Neural progenitor cell (in vitro differentiated cells): ENCODE data around the gene FAM53A. TPM values are rescaled to one million over a fixed set of nuclear protein-coding genes. Genes with fewer than 3 reads are reported as not detected.

Source experiments
- DNase-seq: peaks from one replicate; pipeline ENCODE4 v3.0.0-alpha.2; 2016; ENCODE audit warnings: low spot score
- H2AFZ ChIP-seq: fragments of 200-600 bp; sonication (generic); replicated peaks from 2 replicates; pipeline ENCODE4 v1.6.1; 2016; ENCODE audit warnings: antibody characterized with exemption
- H3F3A ChIP-seq: fragments of 200-600 bp; sonication (generic); 2 replicates; pipeline ENCODE4 v1.6.1; 2016; ENCODE audit warnings: antibody characterized with exemption, low read depth
- H3K27ac ChIP-seq: fragments of 200-600 bp; sonication (generic); 2 replicates; pipeline ENCODE4 v1.5.1; 2016; ENCODE audit warnings: mild to moderate bottlenecking
- H3K27me3 ChIP-seq: fragments of 200-600 bp; sonication (generic); 2 replicates; pipeline ENCODE4 v1.6.1; 2016; ENCODE audit warnings: mild to moderate bottlenecking, moderate library complexity
- H3K36me3 ChIP-seq: fragments of 200-600 bp; sonication (generic); 2 replicates; pipeline ENCODE4 v1.5.1; 2016
- H3K4me1 ChIP-seq: fragments of 200-600 bp; sonication (generic); 2 replicates; pipeline ENCODE4 v1.6.1; 2016; ENCODE audit warnings: mixed run types
- H3K4me2 ChIP-seq: fragments of 200-600 bp; sonication (generic); 2 replicates; pipeline ENCODE4 v1.6.1; 2016
- H3K4me3 ChIP-seq: fragments of 200-600 bp; sonication (generic); 2 replicates; pipeline ENCODE4 v1.5.1; 2016
- H3K79me2 ChIP-seq: fragments of 200-600 bp; sonication (generic); 2 replicates; pipeline ENCODE4 v1.6.1; 2016; ENCODE audit warnings: low read depth
- H3K9ac ChIP-seq: fragments of 200-600 bp; sonication (generic); 2 replicates; pipeline ENCODE4 v1.6.1; 2016
- H3K9me3 ChIP-seq: fragments of 200-600 bp; sonication (generic); 2 replicates; pipeline ENCODE4 v1.5.1; 2016; ENCODE audit warnings: low read depth
- H4K20me1 ChIP-seq: fragments of 200-600 bp; sonication (generic); 2 replicates; pipeline ENCODE4 v1.6.1; 2016; ENCODE audit warnings: low read depth
- H3K27ac Mint-ChIP-seq: 3 replicates; pipeline ENCODE4 v1.8.0; 2021; ENCODE audit warnings: mixed read lengths
- H3K27me3 Mint-ChIP-seq: 2 replicates; pipeline ENCODE4 v1.8.0; 2022; ENCODE audit warnings: low read depth, mild to moderate bottlenecking, inconsistent platforms, moderate library complexity, mixed read lengths; ENCODE audit not compliant: insufficient read depth
- H3K36me3 Mint-ChIP-seq: 3 replicates; pipeline ENCODE4 v1.8.0; 2021; ENCODE audit warnings: mixed read lengths
- H3K4me1 Mint-ChIP-seq: 3 replicates; pipeline ENCODE4 v1.8.0; 2021; ENCODE audit warnings: mixed read lengths
- H3K4me3 Mint-ChIP-seq: 3 replicates; pipeline ENCODE4 v1.8.0; 2021; ENCODE audit warnings: mild to moderate bottlenecking, moderate library complexity, mixed read lengths
- H3K9me3 Mint-ChIP-seq: 3 replicates; pipeline ENCODE4 v1.8.0; 2020; ENCODE audit warnings: mixed read lengths
- EZH2 ChIP-seq: fragments of 200-600 bp; sonication (generic); IDR thresholded peaks from 2 replicates; pipeline ENCODE4 v1.6.1; 2017; ENCODE audit warnings: antibody characterized with exemption, mild to moderate bottlenecking, moderate library complexity
- EZH2phosphoT487 ChIP-seq: fragments of 200-600 bp; sonication (generic); IDR thresholded peaks from 2 replicates; pipeline ENCODE4 v1.6.1; 2017; ENCODE audit warnings: antibody characterized with exemption
- total RNA-seq: library from RNA; depleted of rRNA; stranded (reverse); fragments of >200 nt; gene quantifications from 2 replicates; pipeline ENCODE4 v1.2.3, GENCODE V29; 2015; ENCODE audit warnings: low replicate concordance
- TF ChIP-seq, protein P1 (sequence below): fragments of 200-600 bp; sonication (generic); IDR thresholded peaks from 2 replicates; pipeline ENCODE4 v1.5.1; 2017; ENCODE audit warnings: antibody characterized with exemption, mild to moderate bottlenecking

FAM53A gene
- total RNA-seq, 1 donor from 2014 or later, result 3.2 TPM

DNA sequence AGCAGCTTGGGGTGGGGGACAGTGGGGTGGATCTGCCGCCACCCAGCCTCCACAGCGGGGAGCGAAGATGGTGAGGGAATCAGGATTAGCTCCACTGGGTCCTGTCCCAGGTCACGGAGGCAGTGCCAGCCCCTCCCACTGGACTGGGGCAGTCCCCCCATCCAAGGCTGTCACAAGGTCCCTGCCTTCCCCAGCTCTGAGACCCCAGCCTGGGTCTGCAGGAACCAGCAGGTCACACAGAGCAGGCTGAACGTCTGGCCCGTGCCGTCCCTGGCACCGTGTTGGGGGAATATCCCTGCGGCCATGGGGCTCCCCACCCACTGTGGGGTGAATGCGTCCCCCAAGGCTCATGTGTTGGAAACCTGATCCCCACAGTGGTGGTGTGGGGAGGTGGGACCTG is 62.6 kb downstream of the FAM53A start:
- DNase-seq, result no peak
- peaks cover 7% of the 10 kb centered on the region for H3K9me3 Mint-ChIP-seq
- Histone ChIP-seq H3K36me3 (no peaks in the 10 kb centered on the region), H3K9ac (no peak overlapping the region), H4K20me1 (no peaks in the 10 kb centered on the region), H3F3A (peaks cover 3% of the 10 kb centered on the region), H3K27ac (no peak overlapping the region), H3K4me2 (no peak overlapping the region), H3K27me3 (no peaks in the 10 kb centered on the region), H3K4me1 (no peaks in the 10 kb centered on the region), H2AFZ (no peak overlapping the region), H3K9me3 (no peaks in the 10 kb centered on the region), H3K79me2 (no peaks in the 10 kb centered on the region), H3K4me3 (no peak overlapping the region)
- no peak overlapping the region for H3K27ac Mint-ChIP-seq
- H3K4me1 Mint-ChIP-seq, result no peaks in the 10 kb centered on the region
- no peaks in the 10 kb centered on the region for H3K36me3 Mint-ChIP-seq
- peaks cover 6% of the 10 kb centered on the region for H3K27me3 Mint-ChIP-seq
- TF ChIP-seq EZH2phosphoT487 (no peak), EZH2 (no peak)
- TF ChIP-seq, protein P1, sequence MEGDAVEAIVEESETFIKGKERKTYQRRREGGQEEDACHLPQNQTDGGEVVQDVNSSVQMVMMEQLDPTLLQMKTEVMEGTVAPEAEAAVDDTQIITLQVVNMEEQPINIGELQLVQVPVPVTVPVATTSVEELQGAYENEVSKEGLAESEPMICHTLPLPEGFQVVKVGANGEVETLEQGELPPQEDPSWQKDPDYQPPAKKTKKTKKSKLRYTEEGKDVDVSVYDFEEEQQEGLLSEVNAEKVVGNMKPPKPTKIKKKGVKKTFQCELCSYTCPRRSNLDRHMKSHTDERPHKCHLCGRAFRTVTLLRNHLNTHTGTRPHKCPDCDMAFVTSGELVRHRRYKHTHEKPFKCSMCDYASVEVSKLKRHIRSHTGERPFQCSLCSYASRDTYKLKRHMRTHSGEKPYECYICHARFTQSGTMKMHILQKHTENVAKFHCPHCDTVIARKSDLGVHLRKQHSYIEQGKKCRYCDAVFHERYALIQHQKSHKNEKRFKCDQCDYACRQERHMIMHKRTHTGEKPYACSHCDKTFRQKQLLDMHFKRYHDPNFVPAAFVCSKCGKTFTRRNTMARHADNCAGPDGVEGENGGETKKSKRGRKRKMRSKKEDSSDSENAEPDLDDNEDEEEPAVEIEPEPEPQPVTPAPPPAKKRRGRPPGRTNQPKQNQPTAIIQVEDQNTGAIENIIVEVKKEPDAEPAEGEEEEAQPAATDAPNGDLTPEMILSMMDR, result no peak
- H3K4me3 Mint-ChIP-seq, result no peak overlapping the region

DNA sequence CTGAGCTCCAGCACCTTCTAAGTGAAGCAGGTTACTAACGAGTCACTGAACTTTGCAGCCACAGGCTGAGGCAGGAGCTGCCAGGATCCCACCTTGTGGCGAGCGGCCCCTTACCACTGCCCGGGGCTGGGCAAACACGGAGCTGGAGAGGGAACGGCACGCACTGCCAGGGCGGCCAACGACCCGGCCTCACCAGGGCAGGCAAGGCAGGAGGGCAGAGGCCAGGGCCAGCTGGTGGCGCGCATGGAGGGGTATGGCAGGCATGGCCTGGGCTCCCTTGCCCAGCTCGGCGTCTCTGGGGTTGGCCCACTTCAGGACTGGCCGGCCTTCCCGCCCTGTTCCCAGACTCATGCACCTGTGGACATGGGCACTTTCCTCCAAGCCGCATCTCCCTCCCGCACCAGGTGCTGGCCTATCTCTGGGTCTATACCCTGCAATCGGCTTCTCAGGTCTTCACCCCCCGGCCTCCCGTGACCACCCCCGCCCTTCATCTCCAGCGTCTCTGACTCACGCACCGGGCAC is 64.9 kb downstream of the FAM53A start:
- TF ChIP-seq EZH2phosphoT487 (no peak), EZH2 (no peak)
- TF ChIP-seq, protein P1, result no peak

DNA sequence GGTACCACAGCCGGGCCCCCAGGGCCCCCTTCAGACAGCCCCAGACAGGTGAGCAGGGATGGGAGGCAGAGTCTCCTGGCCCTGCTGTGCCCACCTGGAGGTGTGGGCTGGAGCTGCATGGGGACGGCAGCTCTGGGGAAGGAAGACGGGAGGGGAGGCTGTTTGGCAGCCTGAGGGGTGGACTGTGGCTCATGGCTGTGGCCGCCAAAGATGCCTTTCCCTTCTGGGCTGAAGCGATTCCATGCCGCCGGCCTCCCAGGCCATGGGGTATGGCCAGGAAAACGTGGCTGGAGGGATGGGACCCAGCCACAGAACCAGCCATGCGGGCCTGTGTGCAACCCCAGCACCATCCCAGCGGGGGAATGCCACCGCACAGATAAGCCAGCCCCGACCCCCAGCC is 65.7 kb downstream of the FAM53A start:
- no peak overlapping the region for H3K4me3 Mint-ChIP-seq
- no peak overlapping the region for H2AFZ ChIP-seq
- H3K9me3 Mint-ChIP-seq, result peaks cover 7% of the 10 kb centered on the region
- H3K4me3 ChIP-seq, result no peak overlapping the region
- no peak for DNase-seq
- H3K9me3 ChIP-seq, result no peaks in the 10 kb centered on the region
- H4K20me1 ChIP-seq, result no peaks in the 10 kb centered on the region
- H3K4me1 ChIP-seq, result no peaks in the 10 kb centered on the region
- no peak overlapping the region for H3K9ac ChIP-seq
- TF ChIP-seq EZH2phosphoT487, result no peak
- TF ChIP-seq, protein P1, result no peak
- TF ChIP-seq EZH2, result no peak
- H3K27me3 Mint-ChIP-seq, result peaks cover 12% of the 10 kb centered on the region
- H3K4me1 Mint-ChIP-seq, result peaks cover 3% of the 10 kb centered on the region
- H3K27me3 ChIP-seq, result no peaks in the 10 kb centered on the region
- H3K27ac Mint-ChIP-seq, result no peak overlapping the region
- H3K36me3 Mint-ChIP-seq, result no peaks in the 10 kb centered on the region
- no peaks in the 10 kb centered on the region for H3F3A ChIP-seq
- no peak overlapping the region for H3K4me2 ChIP-seq
- no peak overlapping the region for H3K27ac ChIP-seq
- no peaks in the 10 kb centered on the region for H3K36me3 ChIP-seq
- H3K79me2 ChIP-seq, result no peaks in the 10 kb centered on the region

More for the DNA sequence above, 64.9 kb downstream of the FAM53A start:
- no peaks in the 10 kb centered on the region for H3K9me3 ChIP-seq
- H2AFZ ChIP-seq, result no peak overlapping the region
- Mint-ChIP-seq H3K27ac (peak overlapping the region; percentile 57), H3K27me3 (peaks cover 10% of the 10 kb centered on the region), H3K9me3 (peaks cover 7% of the 10 kb centered on the region), H3K4me3 (no peak overlapping the region), H3K4me1 (no peaks in the 10 kb centered on the region), H3K36me3 (no peaks in the 10 kb centered on the region)
- no peak for DNase-seq
- no peaks in the 10 kb centered on the region for H3K27me3 ChIP-seq
- H3F3A ChIP-seq, result no peaks in the 10 kb centered on the region
- H3K9ac ChIP-seq, result no peak overlapping the region
- no peaks in the 10 kb centered on the region for H3K79me2 ChIP-seq
- H3K27ac ChIP-seq, result no peak overlapping the region
- H3K4me2 ChIP-seq, result no peak overlapping the region
- H3K4me1 ChIP-seq, result no peaks in the 10 kb centered on the region
- no peaks in the 10 kb centered on the region for H4K20me1 ChIP-seq
- no peaks in the 10 kb centered on the region for H3K36me3 ChIP-seq
- H3K4me3 ChIP-seq, result no peak overlapping the region
